Kidney epithelial cell (primary cell): ENCODE data around the gene PDZD7. TPM values are rescaled to one million over a fixed set of nuclear protein-coding genes. Genes with fewer than 3 reads are reported as not detected.
A peak's percentile ranks its signal among the peaks of the same experiment; 100 is the strongest.

Experiments used
- DNase-seq: peaks from one replicate; pipeline ENCODE4 v3.0.0-alpha.2; 2010; ENCODE audit warnings: low read depth
- H3K27me3 ChIP-seq: 2 replicates; pipeline ENCODE4 v1.6.0; 2011; ENCODE audit warnings: low read length; ENCODE audit not compliant: control insufficient read depth, insufficient read depth
- H3K36me3 ChIP-seq: 2 replicates; pipeline ENCODE4 v1.5.1; 2011; ENCODE audit warnings: low read length; ENCODE audit not compliant: control insufficient read depth, insufficient read depth
- H3K4me3 ChIP-seq: 2 replicates; pipeline ENCODE4 v1.5.1; 2011; ENCODE audit warnings: low read depth, mild to moderate bottlenecking, control low read depth, low read length
- CTCF ChIP-seq: IDR thresholded peaks from 2 replicates; pipeline ENCODE4 v1.5.1; 2011; ENCODE audit warnings: mild to moderate bottlenecking, moderate library complexity, low read length, control low read depth, inconsistent platforms; ENCODE audit not compliant: insufficient read depth, poor library complexity, severe bottlenecking
- total RNA-seq: library from RNA; depleted of rRNA; stranded (reverse); fragments of >200 nt; gene quantifications from 2 replicates; pipeline ENCODE4 v1.2.3, GENCODE V29; 2015

PDZD7 gene
- total RNA-seq, 1 donor from 2014 or later, result 3.5 TPM

- no peaks in the 10 kb centered on the region for H3K36me3 ChIP-seq
- DNase-seq, result no peak
- no peak overlapping the region for H3K4me3 ChIP-seq
- peak; percentile 78 for TF ChIP-seq CTCF
- peaks cover 42% of the 10 kb centered on the region for H3K27me3 ChIP-seq
These were observed 19.5 kb upstream of the PDZD7 start for GRCh38 chr10:101050208-101051069.

GRCh38 chr10:101047961-101048892, 17.3 kb upstream of the PDZD7 start:
- no peak overlapping the region for H3K4me3 ChIP-seq
- peaks cover 42% of the 10 kb centered on the region for H3K27me3 ChIP-seq
- H3K36me3 ChIP-seq, result no peaks in the 10 kb centered on the region
- DNase-seq, result no peak
- TF ChIP-seq CTCF, result peak; percentile 23

GRCh38 chr10:101047268-101047667, 16.3 kb upstream of the PDZD7 start:
- Histone ChIP-seq H3K36me3 (no peaks in the 10 kb centered on the region), H3K4me3 (no peak overlapping the region), H3K27me3 (peaks cover 42% of the 10 kb centered on the region)
- no peak for TF ChIP-seq CTCF
- no peak for DNase-seq

GRCh38 chr10:101046332-101047238, 15.7 kb upstream of the PDZD7 start:
- DNase-seq, result no peak
- no peaks in the 10 kb centered on the region for H3K36me3 ChIP-seq
- TF ChIP-seq CTCF, result no peak
- no peak overlapping the region for H3K4me3 ChIP-seq
- peaks cover 42% of the 10 kb centered on the region for H3K27me3 ChIP-seq

- Histone ChIP-seq H3K4me3 (no peak overlapping the region), H3K27me3 (peaks cover 26% of the 10 kb centered on the region), H3K36me3 (no peaks in the 10 kb centered on the region)
- DNase-seq, result no peak
- no peak for TF ChIP-seq CTCF
These were observed 13.2 kb upstream of the PDZD7 start for GRCh38 chr10:101044117-101044516.
